ENCODE measurements around the gene PARD3B.

PARD3B gene

GRCh38 chr2:205002390-205002789, 457.1 kb downstream of the PARD3B start:
- TF ChIP-seq TARDBP (IDR thresholded peaks at IDR 0.05) (no peak), ZNF384 (IDR thresholded peaks at IDR 0.05) (no peak), CTBP1 (IDR thresholded peaks at IDR 0.05; ENCODE audit: borderline replicate concordance) (no peak), BHLHE40 (IDR thresholded peaks at IDR 0.05; ENCODE audit: borderline replicate concordance) (no peak), FOXK2 (IDR thresholded peaks at IDR 0.05) (no peak), ARNT (IDR thresholded peaks at IDR 0.05) (no peak), FOXA1 (IDR thresholded peaks at IDR 0.05) (no peak), PKNOX1 (IDR thresholded peaks at IDR 0.05) (no peak), FOXM1 (IDR thresholded peaks at IDR 0.05; ENCODE audit: borderline replicate concordance) (no peak), ELF4 (IDR thresholded peaks at IDR 0.05) (no peak), SUZ12 (IDR thresholded peaks at IDR 0.05) (no peak), LEF1 (IDR thresholded peaks at IDR 0.05; ENCODE audit: borderline replicate concordance) (no peak), NFRKB (IDR thresholded peaks at IDR 0.05) (no peak)
- POLR2A ChIA-PET, result no interaction called here
- DNase-seq (ENCODE audit: extremely low spot score), result no peak
- CTCF ChIA-PET, result no interaction called here

GRCh38 chr2:205003288-205003687, 458.0 kb downstream of the PARD3B start:
- ChIA-PET CTCF (no interaction called here), POLR2A (no interaction called here)
- no peak for TF ChIP-seq FOXK2 (IDR thresholded peaks at IDR 0.05)
- no peak for TF ChIP-seq PKNOX1 (IDR thresholded peaks at IDR 0.05)
- TF ChIP-seq CTBP1 (IDR thresholded peaks at IDR 0.05; ENCODE audit: borderline replicate concordance), result no peak
- TF ChIP-seq NFRKB (IDR thresholded peaks at IDR 0.05), result no peak
- TF ChIP-seq HDGF (IDR thresholded peaks at IDR 0.05; ENCODE audit: borderline replicate concordance), result no peak
- no peak for TF ChIP-seq BHLHE40 (IDR thresholded peaks at IDR 0.05; ENCODE audit: borderline replicate concordance)
- TF ChIP-seq ELF4 (IDR thresholded peaks at IDR 0.05), result no peak
- no peak for TF ChIP-seq ARNT (IDR thresholded peaks at IDR 0.05)
- TF ChIP-seq ZNF384 (IDR thresholded peaks at IDR 0.05), result no peak
- no peak for TF ChIP-seq SP1 (IDR thresholded peaks at IDR 0.05)
- no peak for TF ChIP-seq LEF1 (IDR thresholded peaks at IDR 0.05; ENCODE audit: borderline replicate concordance)
- no peak for TF ChIP-seq TARDBP (IDR thresholded peaks at IDR 0.05)
- TF ChIP-seq FOXM1 (IDR thresholded peaks at IDR 0.05; ENCODE audit: borderline replicate concordance), result no peak
- DNase-seq (ENCODE audit: extremely low spot score), result no peak

GRCh38 chr2:205010196-205010595, 464.9 kb downstream of the PARD3B start:
- ChIA-PET CTCF (no interaction called here), POLR2A (no interaction called here)
- TF ChIP-seq ZNF384 (IDR thresholded peaks at IDR 0.05), result no peak
- TF ChIP-seq SUZ12 (IDR thresholded peaks at IDR 0.05), result no peak
- TF ChIP-seq TARDBP (IDR thresholded peaks at IDR 0.05), result no peak
- TF ChIP-seq PKNOX1 (IDR thresholded peaks at IDR 0.05), result no peak
- TF ChIP-seq BHLHE40 (IDR thresholded peaks at IDR 0.05; ENCODE audit: borderline replicate concordance), result no peak
- TF ChIP-seq FOXM1 (IDR thresholded peaks at IDR 0.05; ENCODE audit: borderline replicate concordance), result no peak
- no peak for TF ChIP-seq SP1 (IDR thresholded peaks at IDR 0.05)
- no peak for DNase-seq (ENCODE audit: extremely low spot score)

GRCh38 chr2:205011031-205011430, 465.8 kb downstream of the PARD3B start:
- ChIA-PET POLR2A (no interaction called here), CTCF (no interaction called here)
- TF ChIP-seq ZNF384 (IDR thresholded peaks at IDR 0.05) (no peak), SUZ12 (IDR thresholded peaks at IDR 0.05) (no peak), SP1 (IDR thresholded peaks at IDR 0.05) (no peak), CTBP1 (IDR thresholded peaks at IDR 0.05; ENCODE audit: borderline replicate concordance) (no peak), BHLHE40 (IDR thresholded peaks at IDR 0.05; ENCODE audit: borderline replicate concordance) (no peak), PKNOX1 (IDR thresholded peaks at IDR 0.05) (no peak), ARNT (IDR thresholded peaks at IDR 0.05) (no peak), FOXM1 (IDR thresholded peaks at IDR 0.05; ENCODE audit: borderline replicate concordance) (no peak), FOXA1 (IDR thresholded peaks at IDR 0.05) (no peak), FOXK2 (IDR thresholded peaks at IDR 0.05) (no peak), NFRKB (IDR thresholded peaks at IDR 0.05) (no peak), LEF1 (IDR thresholded peaks at IDR 0.05; ENCODE audit: borderline replicate concordance) (no peak), L3MBTL2 (conservative IDR thresholded peaks at IDR 0.05) (no peak), HDGF (IDR thresholded peaks at IDR 0.05; ENCODE audit: borderline replicate concordance) (no peak), TARDBP (IDR thresholded peaks at IDR 0.05) (no peak), ELF4 (IDR thresholded peaks at IDR 0.05) (no peak)
- DNase-seq (ENCODE audit: extremely low spot score), result no peak

- TF ChIP-seq HDGF (IDR thresholded peaks at IDR 0.05; ENCODE audit: borderline replicate concordance) (no peak), SP1 (IDR thresholded peaks at IDR 0.05) (no peak), CTBP1 (IDR thresholded peaks at IDR 0.05; ENCODE audit: borderline replicate concordance) (no peak), FOXM1 (IDR thresholded peaks at IDR 0.05; ENCODE audit: borderline replicate concordance) (no peak), FOXK2 (IDR thresholded peaks at IDR 0.05) (no peak), ZNF384 (IDR thresholded peaks at IDR 0.05) (no peak), ARNT (IDR thresholded peaks at IDR 0.05) (no peak), BHLHE40 (IDR thresholded peaks at IDR 0.05; ENCODE audit: borderline replicate concordance) (no peak)
- no peak for DNase-seq (ENCODE audit: extremely low spot score)
- POLR2A ChIA-PET, result no interaction called here
- CTCF ChIA-PET, result no interaction called here
Observed at GRCh38 chr2:205012961-205013360, 467.7 kb downstream of the PARD3B start.

- ChIA-PET POLR2A (no interaction called here), CTCF (no interaction called here)
- TF ChIP-seq FOXM1 (IDR thresholded peaks at IDR 0.05; ENCODE audit: borderline replicate concordance) (no peak), LEF1 (IDR thresholded peaks at IDR 0.05; ENCODE audit: borderline replicate concordance) (no peak), TARDBP (IDR thresholded peaks at IDR 0.05) (no peak), L3MBTL2 (conservative IDR thresholded peaks at IDR 0.05) (no peak), HDGF (IDR thresholded peaks at IDR 0.05; ENCODE audit: borderline replicate concordance) (no peak), SUZ12 (IDR thresholded peaks at IDR 0.05) (no peak), PKNOX1 (IDR thresholded peaks at IDR 0.05) (no peak), CTBP1 (IDR thresholded peaks at IDR 0.05; ENCODE audit: borderline replicate concordance) (no peak), NFRKB (IDR thresholded peaks at IDR 0.05) (no peak), BHLHE40 (IDR thresholded peaks at IDR 0.05; ENCODE audit: borderline replicate concordance) (no peak), ARNT (IDR thresholded peaks at IDR 0.05) (no peak), ELF4 (IDR thresholded peaks at IDR 0.05) (no peak), ZNF384 (IDR thresholded peaks at IDR 0.05) (no peak), SP1 (IDR thresholded peaks at IDR 0.05) (no peak), FOXA1 (IDR thresholded peaks at IDR 0.05) (no peak), FOXK2 (IDR thresholded peaks at IDR 0.05) (no peak)
- DNase-seq (ENCODE audit: extremely low spot score), result no peak
Observed at GRCh38 chr2:205013586-205013985, 468.3 kb downstream of the PARD3B start.
